HL-60 (cell line): Measurements from ENCODE around the gene SLC7A1.

Experiments used
- CTCF ChIP-seq: IDR thresholded peaks from one replicate; pipeline ENCODE4 v1.5.1; 2011; ENCODE audit warnings: low read length, control low read depth, inconsistent platforms; ENCODE audit not compliant: insufficient read depth
- GABPA ChIP-seq: IDR thresholded peaks from 2 replicates; pipeline ENCODE4 v1.6.1; 2012; ENCODE audit warnings: low read depth
- POLR2AphosphoS5 ChIP-seq: IDR thresholded peaks from 2 replicates; pipeline ENCODE4 v1.6.1; 2012; ENCODE audit warnings: low read depth
- REST ChIP-seq: IDR thresholded peaks from 2 replicates; pipeline ENCODE4 v1.6.1; 2012; ENCODE audit warnings: low read depth; ENCODE audit not compliant: insufficient replicate concordance
- SPI1 ChIP-seq: IDR thresholded peaks from 2 replicates; pipeline ENCODE4 v1.6.1; 2012; ENCODE audit warnings: low read depth, mild to moderate bottlenecking, borderline replicate concordance

GRCh38 chr13:29621051-29621800 lies 25.7 kb upstream of the SLC7A1 start:
- TF ChIP-seq CTCF (no peak), POLR2AphosphoS5 (no peak), SPI1 (no peak), REST (no peak), GABPA (no peak)
